Adrenal gland (tissue), 12 donors: ENCODE measurements around the gene NME7. TPM values are rescaled to one million over a fixed set of nuclear protein-coding genes. Genes with fewer than 3 reads are reported as not detected.

ENCODE experiments used
- DNase-seq, 7 donors: peaks; one replicate each; pipeline ENCODE4 v3.0.0-alpha.2; 2019 to 2020
- H3K27ac ChIP-seq, 5 donors: fragments of 200-600 bp; sonication (generic) in 4 of 5; 1 replicate in 3 of 5; 2 replicates in 2 of 5; pipeline versions ENCODE4 v1.5.1 to v1.8.0; 2016 to 2020; ENCODE audit warnings: mild to moderate bottlenecking in 1 of 5
- H3K27me3 ChIP-seq: fragments of 200-600 bp; 2 replicates; pipeline ENCODE4 v1.8.0; 2021
- H3K36me3 ChIP-seq, 2 donors: fragments of 200-600 bp; replicated peaks in 1 of 2; 1 replicate in 1 of 2; 2 replicates in 1 of 2; pipeline versions ENCODE4 v1.5.1 to v1.8.0; 2018 to 2022
- H3K4me1 ChIP-seq, 2 donors: fragments of 200-600 bp; replicated peaks in 1 of 2; 1 replicate in 1 of 2; 2 replicates in 1 of 2; pipeline versions ENCODE4 v1.5.1 to v1.8.0; 2018 to 2021
- H3K4me3 ChIP-seq, 4 donors: fragments of 200-600 bp; sonication (generic) in 3 of 4; one replicate each; pipeline ENCODE4 v1.5.1; 2016 to 2018
- H3K9me3 ChIP-seq, 3 donors: fragments of 200-600 bp; sonication (generic) in 1 of 3; replicated peaks in 1 of 3; 1 replicate in 2 of 3; 2 replicates in 1 of 3; pipeline versions ENCODE4 v1.5.1 to v1.8.0; 2016 to 2021
- POLR2A ChIP-seq, 2 donors: fragments of 450-650 bp; IDR thresholded peaks; one replicate each; pipeline ENCODE4 v1.6.1; 2017; ENCODE audit warnings: antibody characterized with exemption in 2 of 2, mild to moderate bottlenecking in 2 of 2, moderate library complexity in 1 of 2
- WGBS, 4 donors: extraction: QIAGEN DNeasy Blood & Tissue Kit in 2 of 4; methylation state at CpG; one replicate each; pipeline versions ENCODE4 v1.1.5 to v1.1.7; 2013 to 2017; 5-methylcytosine and 5-hydroxymethylcytosine counted together
- intact Hi-C, 2 donors: fragments of 100-400 bp; cut with DNase I; formaldehyde crosslinking; loops; one replicate each; pipeline versions ENCODE4 v1.14.1 to v1.15.0; 2022 to 2023
- polyA plus RNA-seq, 3 donors: library from polyadenylated mRNA; stranded (reverse); fragments of 200-250 nt in 2 of 3; fragments of 350-450 nt in 1 of 3; fragmentation: Illumina TruSeq in 1 of 3; extraction: RNeasy Lipid Tissue Mini Kit (QIAGEN cat#74804) in 1 of 3; gene quantifications; one replicate each; pipeline ENCODE4 v1.2.3, GENCODE V29; 2013 to 2014
- total RNA-seq, 9 donors: library from RNA; depleted of rRNA in 4 of 9; stranded (reverse); fragments of >200 nt in 4 of 9; fragments of 120-200 nt in 1 of 9; fragmentation: NEBNext Ultra II Directional in 1 of 9; extraction: Animal tissue kit (Norgen Biotek cat#: 25700) in 1 of 9; gene quantifications; one replicate each; pipeline versions ENCODE4 v1.1.0 to v1.2.4, GENCODE V29; 2013 to 2023
- TF ChIP-seq, protein P1 (sequence below), 6 experiments: fragments of 450-650 bp in 4 of 6; fragments of 200-600 bp in 2 of 6; sonication (generic) in 1 of 6; IDR thresholded peaks; 1 replicate in 5 of 6; 2 replicates in 1 of 6; pipeline versions ENCODE4 v1.5.1 to v1.8.0; 2016 to 2021; ENCODE audit warnings: antibody characterized with exemption in 6 of 6, mild to moderate bottlenecking in 2 of 6, moderate library complexity in 1 of 6
- donor health status: healthy with polysubstance abuse.
- donor health status: Bipolar disorder and iron deficiency.
- donor health status: DM: yes; HTN: yes; CAD: no.
- donor health status: DM: no; HTN: no; CAD: no.
- donor health status: DM: no; HTN: no; CAD: no.
- donor health status: DM: yes; HTN: yes; CAD: no.

Gene NME7
- total and polyA plus RNA-seq, 12 donors: 3.3 to 41.4 (median 15.6) TPM

DNA sequence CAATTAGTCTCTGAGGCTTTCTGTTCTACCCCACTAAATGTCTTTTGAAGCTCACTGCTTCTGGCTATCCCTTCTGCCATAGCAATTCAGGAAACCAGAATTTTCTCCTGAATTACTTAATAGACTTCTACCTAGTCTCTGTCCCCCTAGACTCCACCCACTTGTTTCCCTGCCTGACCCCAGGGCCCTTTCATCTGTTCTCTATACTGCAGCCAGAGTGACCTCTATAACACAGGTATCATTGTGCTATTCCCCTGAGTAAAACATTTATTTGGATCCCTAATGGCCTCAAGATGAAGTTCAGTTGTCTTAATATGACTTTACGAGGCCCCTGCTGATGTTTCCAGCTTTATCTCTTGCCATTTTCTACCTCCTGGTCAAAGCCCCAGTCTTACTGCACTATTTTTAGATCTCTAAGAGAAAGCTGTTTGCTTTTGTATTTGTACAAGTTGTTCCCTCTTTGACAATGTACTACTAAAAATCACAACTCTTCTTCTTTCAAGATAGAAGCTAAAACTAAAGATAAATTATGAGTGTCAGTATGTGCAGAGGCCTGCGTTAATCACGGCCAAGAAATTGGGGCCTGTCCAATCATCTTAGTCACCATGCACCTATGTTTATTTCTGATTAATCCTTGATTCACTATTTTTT, 206.6 kb downstream of the NME7 start:
- Histone ChIP-seq H3K36me3 (no peaks in the 10 kb centered on the region), H3K4me3 (no peak overlapping the region), H3K9me3 (no peaks in the 10 kb centered on the region), H3K27me3 (no peaks in the 10 kb centered on the region), H3K27ac (peak overlapping the region; percentile 52 to 79 (median 77)), H3K4me1 (peaks cover 17 to 20% of the 10 kb centered on the region in 2 donors)
- intact Hi-C loops: no loop called here
- TF ChIP-seq POLR2A (IDR thresholded peaks at IDR 0.05): peak in 1 of 2 donors; percentile 13
- TF ChIP-seq, protein P1, sequence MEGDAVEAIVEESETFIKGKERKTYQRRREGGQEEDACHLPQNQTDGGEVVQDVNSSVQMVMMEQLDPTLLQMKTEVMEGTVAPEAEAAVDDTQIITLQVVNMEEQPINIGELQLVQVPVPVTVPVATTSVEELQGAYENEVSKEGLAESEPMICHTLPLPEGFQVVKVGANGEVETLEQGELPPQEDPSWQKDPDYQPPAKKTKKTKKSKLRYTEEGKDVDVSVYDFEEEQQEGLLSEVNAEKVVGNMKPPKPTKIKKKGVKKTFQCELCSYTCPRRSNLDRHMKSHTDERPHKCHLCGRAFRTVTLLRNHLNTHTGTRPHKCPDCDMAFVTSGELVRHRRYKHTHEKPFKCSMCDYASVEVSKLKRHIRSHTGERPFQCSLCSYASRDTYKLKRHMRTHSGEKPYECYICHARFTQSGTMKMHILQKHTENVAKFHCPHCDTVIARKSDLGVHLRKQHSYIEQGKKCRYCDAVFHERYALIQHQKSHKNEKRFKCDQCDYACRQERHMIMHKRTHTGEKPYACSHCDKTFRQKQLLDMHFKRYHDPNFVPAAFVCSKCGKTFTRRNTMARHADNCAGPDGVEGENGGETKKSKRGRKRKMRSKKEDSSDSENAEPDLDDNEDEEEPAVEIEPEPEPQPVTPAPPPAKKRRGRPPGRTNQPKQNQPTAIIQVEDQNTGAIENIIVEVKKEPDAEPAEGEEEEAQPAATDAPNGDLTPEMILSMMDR (IDR thresholded peaks at IDR 0.05): no peak
- DNase-seq: peak; percentile 44 to 83 (median 71)
- WGBS, 4 donors: 28 to 35% (median 30%) methylated on average over 3 of the region's 3 CpGs

DNA sequence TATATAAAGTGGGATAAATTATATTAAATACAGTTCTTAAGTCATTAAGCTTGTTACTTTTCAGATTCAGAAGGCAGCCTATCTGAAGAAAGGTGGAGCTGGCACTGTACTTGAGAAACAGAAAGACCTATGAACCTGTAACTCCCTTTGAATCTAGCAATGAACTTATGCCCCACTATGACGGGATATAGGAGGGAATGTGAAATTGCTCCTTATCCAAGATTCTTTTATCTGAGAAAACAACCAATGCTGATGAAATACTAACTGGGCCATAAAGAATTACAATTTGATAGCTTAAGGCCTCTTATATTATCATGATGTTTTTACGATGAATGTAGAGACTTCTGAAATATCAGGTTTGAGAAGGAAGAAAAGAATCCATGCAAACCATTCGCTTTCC, 211.0 kb downstream of the NME7 start:
- Histone ChIP-seq H3K4me3 (no peak overlapping the region), H3K27me3 (no peaks in the 10 kb centered on the region), H3K4me1 (peaks cover 12% of the 10 kb centered on the region in 2 donors), H3K9me3 (no peaks in the 10 kb centered on the region), H3K36me3 (no peaks in the 10 kb centered on the region), H3K27ac (no peak overlapping the region)
- DNase-seq: no peak
- no peak for TF ChIP-seq POLR2A (IDR thresholded peaks at IDR 0.05)
- TF ChIP-seq, protein P1 (IDR thresholded peaks at IDR 0.05): no peak
- 67 to 98% (median 89%) methylated on average over 3 of the region's 3 CpGs for WGBS, 4 donors
- intact Hi-C loops: no loop called here

DNA sequence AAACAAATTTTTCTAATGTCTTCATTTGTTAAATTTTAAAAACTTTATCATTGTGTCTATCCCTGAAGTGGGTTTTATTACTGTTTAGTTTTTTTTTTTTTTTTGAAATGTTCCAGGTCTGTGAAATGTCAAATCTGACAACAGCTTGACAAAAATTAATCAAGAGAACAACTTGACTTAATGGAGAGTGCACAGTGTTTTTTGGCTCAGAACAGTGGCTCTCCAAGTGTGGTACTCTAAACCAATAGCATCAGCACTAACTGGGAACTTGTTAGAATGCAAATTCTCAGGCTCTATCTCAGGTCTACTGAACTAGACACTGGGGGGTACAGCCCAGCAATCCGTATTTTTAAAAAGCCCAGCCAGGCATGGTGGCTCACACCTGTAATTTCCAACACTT, 211.9 kb downstream of the NME7 start:
- Histone ChIP-seq H3K4me3 (no peak overlapping the region), H3K36me3 (no peaks in the 10 kb centered on the region), H3K9me3 (no peaks in the 10 kb centered on the region), H3K27ac (no peak overlapping the region), H3K27me3 (no peaks in the 10 kb centered on the region), H3K4me1 (peaks cover 3% of the 10 kb centered on the region in 2 donors)
- intact Hi-C loops: no loop called here
- DNase-seq: no peak
- TF ChIP-seq, protein P1 (IDR thresholded peaks at IDR 0.05): no peak
- no peak for TF ChIP-seq POLR2A (IDR thresholded peaks at IDR 0.05)
- WGBS, 4 donors: 80 to 100% (median 97%) methylated on average over 1 of the region's 1 CpG

DNA sequence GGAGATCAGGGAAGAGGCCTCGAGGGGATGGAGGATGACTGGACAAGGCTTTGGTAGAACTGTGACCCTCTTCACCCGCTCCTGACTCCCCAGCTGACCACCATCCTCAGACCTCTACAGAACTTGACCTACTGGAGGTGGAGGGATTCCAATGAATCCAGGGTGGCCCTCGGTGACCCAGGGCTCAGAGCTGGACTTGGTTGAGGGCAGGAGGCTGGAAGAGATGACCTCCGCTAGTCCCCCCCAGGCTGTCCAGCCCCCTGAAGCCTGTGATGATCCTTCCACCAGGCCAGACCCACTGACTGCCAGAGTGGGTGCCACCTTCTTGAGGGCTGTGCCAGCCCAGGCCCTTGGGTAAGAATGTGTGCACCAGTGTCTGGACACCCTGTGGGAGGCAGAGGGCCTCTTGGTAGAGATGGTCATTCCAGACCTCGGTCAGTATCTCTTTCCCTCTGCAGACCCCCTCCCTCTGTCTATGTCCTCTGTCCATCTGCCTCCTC, 216.2 kb downstream of the NME7 start:
- Histone ChIP-seq H3K4me3 (no peak overlapping the region), H3K27ac (no peak overlapping the region), H3K4me1 (peaks cover 0 to 8% of the 10 kb centered on the region in 2 donors), H3K27me3 (no peaks in the 10 kb centered on the region), H3K36me3 (no peaks in the 10 kb centered on the region), H3K9me3 (no peaks in the 10 kb centered on the region)
- intact Hi-C loops: no loop called here
- WGBS, 4 donors: 92 to 95% (median 94%) methylated on average over 2 to 5 of the region's 5 CpGs
- no peak for TF ChIP-seq POLR2A (IDR thresholded peaks at IDR 0.05)
- TF ChIP-seq, protein P1 (IDR thresholded peaks at IDR 0.05): no peak
- no peak for DNase-seq
